Neural cell (in vitro differentiated cells): Measurements from ENCODE around the gene ZSCAN32. TPM values are rescaled to one million over a fixed set of nuclear protein-coding genes. Genes with fewer than 3 reads are reported as not detected.

Experiments used
- H2AFZ ChIP-seq: fragments of 200-600, 300-800 bp; sonication (generic), shearing (Covaris generic); 2 replicates; pipeline ENCODE4 v1.6.0; 2014; ENCODE audit warnings: low read depth, mild to moderate bottlenecking, antibody characterized with exemption, low read length, moderate library complexity
- H3F3A ChIP-seq: fragments of 200-600 bp; shearing (Covaris generic); 2 replicates; pipeline ENCODE4 v1.6.1; 2016; ENCODE audit warnings: mild to moderate bottlenecking, moderate library complexity, mixed read lengths, antibody characterized with exemption, low read length; ENCODE audit not compliant: insufficient read depth, poor library complexity, severe bottlenecking
- H3K27ac ChIP-seq: fragments of 200-600, 300-800 bp; sonication (generic), shearing (Covaris generic); 2 replicates; pipeline ENCODE4 v1.5.1; 2014; ENCODE audit warnings: mild to moderate bottlenecking, low read length, moderate library complexity
- H3K27me3 ChIP-seq: fragments of 300-800, 200-600 bp; sonication (generic), shearing (Covaris generic); 2 replicates; pipeline ENCODE4 v1.6.0; 2014; ENCODE audit warnings: mild to moderate bottlenecking, low read depth, low read length, moderate library complexity; ENCODE audit not compliant: insufficient read depth
- H3K36me3 ChIP-seq: fragments of 300-800, 200-600 bp; sonication (generic), shearing (Covaris generic); 2 replicates; pipeline ENCODE4 v1.5.1; 2014; ENCODE audit warnings: mild to moderate bottlenecking, antibody characterized with exemption, low read length, moderate library complexity; ENCODE audit not compliant: insufficient read depth
- H3K4me2 ChIP-seq: fragments of 300-800, 200-600 bp; sonication (generic), shearing (Covaris generic); 2 replicates; pipeline ENCODE4 v1.6.0; 2014; ENCODE audit warnings: mild to moderate bottlenecking, low read length
- H3K4me3 ChIP-seq: fragments of 300-800, 200-600 bp; sonication (generic), shearing (Covaris generic); 2 replicates; pipeline ENCODE4 v1.5.1; 2014; ENCODE audit warnings: mild to moderate bottlenecking, low read length, moderate library complexity
- H3K79me2 ChIP-seq: fragments of 200-600 bp; shearing (Covaris generic); replicated peaks from 2 replicates; pipeline ENCODE4 v1.6.0; 2014; ENCODE audit warnings: mild to moderate bottlenecking, low read length, moderate library complexity; ENCODE audit not compliant: insufficient read depth
- H3K9ac ChIP-seq: fragments of 300-800, 200-600 bp; sonication (generic), shearing (Covaris generic); 2 replicates; pipeline ENCODE4 v1.6.1; 2016; ENCODE audit warnings: mild to moderate bottlenecking, low read length, mixed read lengths
- H3K9me2 ChIP-seq: fragments of 200-600 bp; shearing (Covaris generic); 2 replicates; pipeline ENCODE4 v1.6.1; 2016; ENCODE audit warnings: mild to moderate bottlenecking, low read length, mixed read lengths; ENCODE audit not compliant: insufficient read depth
- H3K9me3 ChIP-seq: fragments of 200-600, 300-800 bp; sonication (generic), shearing (Covaris generic); 2 replicates; pipeline ENCODE4 v1.6.1; 2016; ENCODE audit warnings: mild to moderate bottlenecking, mixed run types, low read length, moderate library complexity, mixed read lengths
- H4K20me1 ChIP-seq: fragments of 200-600 bp; shearing (Covaris generic); 2 replicates; pipeline ENCODE4 v1.6.1; 2016; ENCODE audit warnings: mild to moderate bottlenecking, mixed run types; ENCODE audit not compliant: insufficient read depth
- CTCF ChIP-seq: fragments of 450-650 bp; IDR thresholded peaks from 2 replicates; pipeline ENCODE4 v1.5.1; 2014; ENCODE audit warnings: antibody characterized with exemption, mild to moderate bottlenecking, moderate library complexity; ENCODE audit not compliant: poor library complexity, severe bottlenecking
- EP300 ChIP-seq: fragments of 450-650 bp; conservative IDR thresholded peaks from 2 replicates; pipeline ENCODE4 v1.6.1; 2014; ENCODE audit warnings: antibody characterized with exemption, mild to moderate bottlenecking, moderate library complexity; ENCODE audit not compliant: poor library complexity, severe bottlenecking
- EZH2 ChIP-seq: fragments of 200-600, 300-800 bp; shearing (Covaris generic), sonication (generic); IDR thresholded peaks from 2 replicates; pipeline ENCODE4 v1.6.1; 2014; ENCODE audit warnings: antibody characterized with exemption, low read length, borderline replicate concordance, mild to moderate bottlenecking; ENCODE audit not compliant: insufficient read depth, poor library complexity, severe bottlenecking
- MXI1 ChIP-seq: fragments of 450-650 bp; conservative IDR thresholded peaks from 2 replicates; pipeline ENCODE4 v1.6.1; 2014; ENCODE audit warnings: antibody characterized with exemption, mild to moderate bottlenecking; ENCODE audit not compliant: poor library complexity, severe bottlenecking
- POLR2AphosphoS5 ChIP-seq: IDR thresholded peaks from 2 replicates; pipeline ENCODE4 v1.6.1; 2012
- RAD21 ChIP-seq: fragments of 450-650 bp; conservative IDR thresholded peaks from 2 replicates; pipeline ENCODE4 v1.6.1; 2014; ENCODE audit warnings: antibody characterized with exemption, mild to moderate bottlenecking, moderate library complexity
- SMC3 ChIP-seq: fragments of 450-650 bp; conservative IDR thresholded peaks from 2 replicates; pipeline ENCODE4 v1.6.1; 2014; ENCODE audit warnings: antibody characterized with exemption, mild to moderate bottlenecking, moderate library complexity; ENCODE audit not compliant: poor library complexity
- TAF1 ChIP-seq: IDR thresholded peaks from 2 replicates; pipeline ENCODE4 v1.6.1; 2012; ENCODE audit warnings: low read depth
- polyA plus RNA-seq: library from polyadenylated mRNA; depleted of rRNA; stranded (reverse); fragments of >200 nt; gene quantifications from 2 replicates; pipeline ENCODE4 v1.2.3, GENCODE V29; 2014
- TF ChIP-seq, protein P1 (sequence below): IDR thresholded peaks from 2 replicates; pipeline ENCODE4 v1.6.1; 2012; ENCODE audit warnings: borderline replicate concordance

ZSCAN32 gene
- polyA plus RNA-seq, 1 donor from 2014 or later, result 22.0 TPM

- Histone ChIP-seq H3K36me3 (peaks cover 16% of the 10 kb centered on the region), H3K4me2 (no peak overlapping the region), H3K4me3 (no peak overlapping the region), H3K9me3 (peaks cover 19% of the 10 kb centered on the region), H3K79me2 (no peaks in the 10 kb centered on the region), H3K9ac (no peak overlapping the region), H4K20me1 (no peaks in the 10 kb centered on the region), H2AFZ (no peak overlapping the region), H3K9me2 (no peaks in the 10 kb centered on the region), H3K27me3 (no peaks in the 10 kb centered on the region), H3F3A (no peaks in the 10 kb centered on the region), H3K27ac (no peak overlapping the region)
- TF ChIP-seq EZH2 (no peak), RAD21 (no peak), CTCF (no peak), MXI1 (no peak), POLR2AphosphoS5 (no peak), SMC3 (no peak), TAF1 (no peak), EP300 (no peak)
- TF ChIP-seq, protein P1, sequence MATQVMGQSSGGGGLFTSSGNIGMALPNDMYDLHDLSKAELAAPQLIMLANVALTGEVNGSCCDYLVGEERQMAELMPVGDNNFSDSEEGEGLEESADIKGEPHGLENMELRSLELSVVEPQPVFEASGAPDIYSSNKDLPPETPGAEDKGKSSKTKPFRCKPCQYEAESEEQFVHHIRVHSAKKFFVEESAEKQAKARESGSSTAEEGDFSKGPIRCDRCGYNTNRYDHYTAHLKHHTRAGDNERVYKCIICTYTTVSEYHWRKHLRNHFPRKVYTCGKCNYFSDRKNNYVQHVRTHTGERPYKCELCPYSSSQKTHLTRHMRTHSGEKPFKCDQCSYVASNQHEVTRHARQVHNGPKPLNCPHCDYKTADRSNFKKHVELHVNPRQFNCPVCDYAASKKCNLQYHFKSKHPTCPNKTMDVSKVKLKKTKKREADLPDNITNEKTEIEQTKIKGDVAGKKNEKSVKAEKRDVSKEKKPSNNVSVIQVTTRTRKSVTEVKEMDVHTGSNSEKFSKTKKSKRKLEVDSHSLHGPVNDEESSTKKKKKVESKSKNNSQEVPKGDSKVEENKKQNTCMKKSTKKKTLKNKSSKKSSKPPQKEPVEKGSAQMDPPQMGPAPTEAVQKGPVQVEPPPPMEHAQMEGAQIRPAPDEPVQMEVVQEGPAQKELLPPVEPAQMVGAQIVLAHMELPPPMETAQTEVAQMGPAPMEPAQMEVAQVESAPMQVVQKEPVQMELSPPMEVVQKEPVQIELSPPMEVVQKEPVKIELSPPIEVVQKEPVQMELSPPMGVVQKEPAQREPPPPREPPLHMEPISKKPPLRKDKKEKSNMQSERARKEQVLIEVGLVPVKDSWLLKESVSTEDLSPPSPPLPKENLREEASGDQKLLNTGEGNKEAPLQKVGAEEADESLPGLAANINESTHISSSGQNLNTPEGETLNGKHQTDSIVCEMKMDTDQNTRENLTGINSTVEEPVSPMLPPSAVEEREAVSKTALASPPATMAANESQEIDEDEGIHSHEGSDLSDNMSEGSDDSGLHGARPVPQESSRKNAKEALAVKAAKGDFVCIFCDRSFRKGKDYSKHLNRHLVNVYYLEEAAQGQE, result no peak
Measured at GRCh38 chr16:3413730-3414379, 13.1 kb upstream of the ZSCAN32 start.

DNA sequence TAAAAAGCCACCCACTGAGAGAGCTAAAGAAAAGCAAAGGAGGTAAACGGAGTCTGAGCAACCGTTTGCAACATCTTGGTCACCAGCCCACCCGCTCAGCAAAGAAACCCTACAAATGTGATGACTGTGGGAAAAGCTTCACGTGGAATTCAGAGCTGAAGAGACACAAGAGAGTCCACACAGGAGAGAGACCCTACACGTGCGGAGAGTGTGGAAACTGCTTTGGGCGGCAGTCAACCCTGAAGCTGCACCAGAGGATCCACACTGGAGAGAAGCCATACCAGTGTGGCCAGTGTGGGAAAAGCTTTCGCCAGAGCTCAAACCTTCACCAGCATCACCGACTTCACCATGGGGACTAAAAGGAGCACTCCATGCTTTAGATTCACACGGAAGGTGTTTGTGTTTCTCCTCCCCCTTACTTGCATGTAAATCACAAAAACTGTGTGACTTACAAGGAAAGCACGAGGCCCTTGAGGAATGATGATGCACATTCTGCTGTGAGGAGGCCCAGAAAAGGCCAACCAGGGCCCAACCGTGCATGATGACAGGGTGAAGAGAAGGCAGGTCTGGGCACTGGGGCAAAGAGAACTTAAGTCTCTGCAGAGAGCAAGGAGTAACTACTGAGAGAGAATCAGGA is 7.9 kb upstream of the ZSCAN32 start:
- TF ChIP-seq MXI1 (no peak), TAF1 (no peak), EP300 (no peak), RAD21 (no peak), POLR2AphosphoS5 (no peak), EZH2 (no peak), SMC3 (no peak), CTCF (no peak)
- TF ChIP-seq, protein P1, result no peak
- no peak overlapping the region for H2AFZ ChIP-seq
- H3K9me3 ChIP-seq, result peaks cover 32% of the 10 kb centered on the region
- no peak overlapping the region for H3K4me2 ChIP-seq
- H3K4me3 ChIP-seq, result no peak overlapping the region
- no peaks in the 10 kb centered on the region for H3K27me3 ChIP-seq
- H3K9me2 ChIP-seq, result no peaks in the 10 kb centered on the region
- no peaks in the 10 kb centered on the region for H4K20me1 ChIP-seq
- H3K27ac ChIP-seq, result no peak overlapping the region
- H3K79me2 ChIP-seq, result peaks cover 3% of the 10 kb centered on the region
- H3K9ac ChIP-seq, result no peak overlapping the region
- no peaks in the 10 kb centered on the region for H3F3A ChIP-seq
- H3K36me3 ChIP-seq, result peaks cover 47% of the 10 kb centered on the region
